ENCODE data around the gene KREMEN1.

KREMEN1 gene

GRCh38 chr22:29184849-29185490 lies 112.1 kb downstream of the KREMEN1 start:
- no peak for TF ChIP-seq CTCF (IDR thresholded peaks at IDR 0.05; ENCODE audit: insufficient read depth, low read length, missing control alignments)
- ChIA-PET CTCF (interaction anchor here (0.9 to 1.6 kb wide), 5 partner anchors 18 to 329 kb away, joined by 3 to 6 read pairs (median 4); no protein-coding TSS in a partner anchor), POLR2A (no interaction called here)
- DNase-seq (ENCODE audit: low read depth, low spot score) = no peak
- no peak overlapping the region for H3K4me3 ChIP-seq (ENCODE audit: low read depth, low read length)

GRCh38 chr22:29186302-29186701 lies 113.5 kb downstream of the KREMEN1 start:
- no peak for TF ChIP-seq CTCF (IDR thresholded peaks at IDR 0.05; ENCODE audit: insufficient read depth, low read length, missing control alignments)
- H3K4me3 ChIP-seq (ENCODE audit: low read depth, low read length) = no peak overlapping the region
- ChIA-PET POLR2A (no interaction called here), CTCF (interaction anchor here (1.4 kb wide), 1 partner anchor 59 kb away, joined by 5 read pairs; no protein-coding TSS in a partner anchor)
- no peak for DNase-seq (ENCODE audit: low read depth, low spot score)

GRCh38 chr22:29187831-29188230 lies 115.0 kb downstream of the KREMEN1 start:
- CTCF ChIA-PET = no interaction called here
- POLR2A ChIA-PET = no interaction called here

GRCh38 chr22:29190051-29190450 lies 117.2 kb downstream of the KREMEN1 start:
- no peak overlapping the region for H3K4me3 ChIP-seq (ENCODE audit: low read depth, low read length)
- no peak for TF ChIP-seq CTCF (IDR thresholded peaks at IDR 0.05; ENCODE audit: insufficient read depth, low read length, missing control alignments)
- POLR2A ChIA-PET = interaction anchor here (1.1 kb wide), 1 partner anchor 78 kb away, joined by 3 read pairs; no protein-coding TSS in a partner anchor
- DNase-seq (ENCODE audit: low read depth, low spot score) = no peak
- CTCF ChIA-PET = interaction anchor here (0.8 to 1.7 kb wide), 5 partner anchors 10 to 335 kb away, joined by 3 to 6 read pairs (median 3); partner anchors contain the start of gene EMID1

More at GRCh38 chr22:29187831-29188230, 115.0 kb downstream of the KREMEN1 start:
- DNase-seq (ENCODE audit: low read depth, low spot score) = no peak
- H3K4me3 ChIP-seq (ENCODE audit: low read depth, low read length) = no peak overlapping the region
- no peak for TF ChIP-seq CTCF (IDR thresholded peaks at IDR 0.05; ENCODE audit: insufficient read depth, low read length, missing control alignments)

GRCh38 chr22:29190918-29191317 lies 118.1 kb downstream of the KREMEN1 start:
- no peak overlapping the region for H3K4me3 ChIP-seq (ENCODE audit: low read depth, low read length)
- POLR2A ChIA-PET = no interaction called here
- no peak for TF ChIP-seq CTCF (IDR thresholded peaks at IDR 0.05; ENCODE audit: insufficient read depth, low read length, missing control alignments)
- no peak for DNase-seq (ENCODE audit: low read depth, low spot score)
- CTCF ChIA-PET = interaction anchor here (0.8 to 1.4 kb wide), 4 partner anchors 9 to 336 kb away, joined by 3 to 6 read pairs (median 4); partner anchors contain the start of gene EMID1

GRCh38 chr22:29193021-29193420 lies 120.2 kb downstream of the KREMEN1 start:
- POLR2A ChIA-PET = no interaction called here
- TF ChIP-seq CTCF (IDR thresholded peaks at IDR 0.05; ENCODE audit: insufficient read depth, low read length, missing control alignments) = no peak
- DNase-seq (ENCODE audit: low read depth, low spot score) = no peak
- CTCF ChIA-PET = interaction anchor here (1.6 to 1.9 kb wide), 2 partner anchors 9 to 12 kb away, joined by 4 to 5 read pairs; partner anchors contain the start of gene EMID1
- no peak overlapping the region for H3K4me3 ChIP-seq (ENCODE audit: low read depth, low read length)
